HepG2 (cell line): Measurements from ENCODE around the gene STAC. TPM values are rescaled to one million over a fixed set of nuclear protein-coding genes. Genes with fewer than 3 reads are reported as not detected.

ENCODE experiments used
- ATAC-seq: fragments of 200-7000 bp; cut with Tn5 transposase; 3 replicates; pipeline ENCODE4 v1.9.1; 2020; ENCODE audit warnings: mild to moderate bottlenecking, moderate library complexity
- BruUV-seq: library from RNA; stranded (reverse); fragments of 400-500 nt; replicated peaks from 2 replicates; lab custom pipeline; 2021; lab: Mats Ljungman, UMichigan
- CTCF ChIA-PET: fragments of 300-600 bp; formaldehyde crosslinking; extraction: SDS; loops from one replicate; lab custom pipeline; 2021; ENCODE audit warnings: low total read pairs, inconsistent platforms, low intra/inter-chr PET ratio; lab: Yijun Ruan, JAX
- POLR2A ChIA-PET: fragments of 350-600 bp; sonication (Branson Sonifier 250); formaldehyde crosslinking; loops from one replicate; lab custom pipeline; 2020; ENCODE audit warnings: antibody characterized with exemption, inconsistent platforms; lab: Yijun Ruan, JAX
- DNase-seq: peaks from one replicate; pipeline ENCODE4 v3.0.0-alpha.2; 2015; ENCODE audit warnings: low spot score
- FAIRE-seq: peaks from 3 replicates; lab custom pipeline; 2011; peaks lifted over from hg19 to GRCh38; lab: Jason Lieb, UNC
- H2AFZ ChIP-seq: one replicate; pipeline ENCODE4 v1.6.1; 2011; ENCODE audit warnings: low read length, inconsistent platforms
- H3K27ac ChIP-seq: fragments of 300-600 bp; 3 replicates; pipeline ENCODE4 v1.8.0; 2011; ENCODE audit warnings: mixed run types, mild to moderate bottlenecking, mixed read lengths, low read length, inconsistent platforms; ENCODE audit not compliant: insufficient read depth; ENCODE audit errors: extremely low read length
- H3K27me3 ChIP-seq, 2 experiments: fragments of 200-600 bp in 1 of 2; 2 replicates in 1 of 2; 3 replicates in 1 of 2; pipeline versions ENCODE4 v1.6.0 to v1.8.0; 2011; ENCODE audit warnings: low read length in 2 of 2, mild to moderate bottlenecking in 2 of 2, moderate library complexity in 2 of 2, inconsistent platforms in 1 of 2; ENCODE audit not compliant: insufficient read depth in 2 of 2, control insufficient read depth in 1 of 2
- H3K36me3 ChIP-seq, 2 experiments: fragments of 200-600 bp in 1 of 2; replicated peaks in 1 of 2; 2 replicates in 1 of 2; 3 replicates in 1 of 2; pipeline versions ENCODE4 v1.5.1 to v1.8.0; 2011; ENCODE audit warnings: low read length in 2 of 2, inconsistent platforms in 1 of 2; ENCODE audit not compliant: insufficient read depth in 2 of 2, control insufficient read depth in 1 of 2
- H3K4me1 ChIP-seq: 2 replicates; pipeline ENCODE4 v1.5.1; 2012; ENCODE audit warnings: low read length, inconsistent platforms; ENCODE audit not compliant: insufficient read depth
- H3K4me2 ChIP-seq: 2 replicates; pipeline ENCODE4 v1.6.0; 2011; ENCODE audit warnings: low read depth, low read length, inconsistent platforms
- H3K4me3 ChIP-seq, 3 experiments: fragments of 200-600 bp in 1 of 3; sonication (generic), shearing (Covaris generic) in 1 of 3; replicated peaks in 1 of 3; 2 replicates each; pipeline ENCODE4 v1.5.1; 2011 to 2016; ENCODE audit warnings: low read length in 3 of 3, inconsistent platforms in 2 of 3, low read depth in 2 of 3, mild to moderate bottlenecking in 2 of 3, control low read depth in 1 of 3, mixed read lengths in 1 of 3; ENCODE audit not compliant: insufficient read depth in 1 of 3
- H3K79me2 ChIP-seq: one replicate; pipeline ENCODE4 v1.6.1; 2011; ENCODE audit warnings: low read length, inconsistent platforms; ENCODE audit not compliant: insufficient read depth
- H3K9ac ChIP-seq: 2 replicates; pipeline ENCODE4 v1.6.0; 2011; ENCODE audit warnings: mild to moderate bottlenecking, low read depth, low read length, inconsistent platforms; ENCODE audit not compliant: insufficient read depth
- H3K9me3 ChIP-seq: 2 replicates; pipeline ENCODE4 v1.5.1; 2012; ENCODE audit warnings: mild to moderate bottlenecking, low read length
- H4K20me1 ChIP-seq: 2 replicates; pipeline ENCODE4 v1.6.0; 2011; ENCODE audit warnings: inconsistent platforms, mild to moderate bottlenecking, low read length, moderate library complexity; ENCODE audit not compliant: insufficient read depth
- ATM ChIP-seq: fragments of 450-650 bp; IDR thresholded peaks from 2 replicates; pipeline ENCODE4 v1.7.1; 2017; ENCODE audit warnings: mild to moderate bottlenecking, borderline replicate concordance
- CBX2 ChIP-seq, 2 experiments: fragments of 200-600 bp in 1 of 2; sonication (generic); formaldehyde crosslinking in 1 of 2; IDR thresholded peaks; 2 replicates each; pipeline versions ENCODE4 v1.7.0 to v1.8.1; 2018 to 2022; ENCODE audit warnings: low read depth in 2 of 2, low read length in 1 of 2, mild to moderate bottlenecking in 1 of 2, missing genetic modification reagents in 1 of 2
- FOXM1 ChIP-seq: sonication (generic); formaldehyde crosslinking; IDR thresholded peaks from 2 replicates; pipeline ENCODE4 v1.5.0; 2020; ENCODE audit warnings: missing genetic modification reagents
- GFI1 ChIP-seq: sonication (generic); formaldehyde crosslinking; IDR thresholded peaks from 2 replicates; pipeline ENCODE4 v1.5.0; 2020; ENCODE audit warnings: missing genetic modification reagents, mild to moderate bottlenecking, borderline replicate concordance
- GLI4 ChIP-seq: sonication (generic); formaldehyde crosslinking; IDR thresholded peaks from 2 replicates; pipeline ENCODE4 v1.5.1; 2020; ENCODE audit warnings: missing genetic modification reagents, mild to moderate bottlenecking, moderate library complexity, borderline replicate concordance
- MYC ChIP-seq: sonication (generic); formaldehyde crosslinking; IDR thresholded peaks from 2 replicates; pipeline ENCODE4 v1.9.0; 2021; ENCODE audit warnings: missing genetic modification reagents, borderline replicate concordance
- NR2F1 ChIP-seq, 2 experiments: fragments of 450-650 bp in 1 of 2; formaldehyde crosslinking in 1 of 2; IDR thresholded peaks; 2 replicates each; pipeline versions ENCODE4 v1.5.0 to v1.6.1; 2016 to 2020; ENCODE audit warnings: mild to moderate bottlenecking in 1 of 2, missing compliant biosample characterization in 1 of 2, missing genetic modification reagents in 1 of 2, moderate library complexity in 1 of 2
- SAP130 ChIP-seq: IDR thresholded peaks from 2 replicates; pipeline ENCODE4 v1.6.1; 2016; ENCODE audit warnings: low read depth
- SRSF9 ChIP-seq: fragments of 200-400 bp; formaldehyde crosslinking; IDR thresholded peaks from 2 replicates; pipeline ENCODE4 v1.6.1; 2018; ENCODE audit warnings: borderline replicate concordance, mild to moderate bottlenecking, low read depth, low read length; ENCODE audit not compliant: insufficient read depth, poor library complexity, severe bottlenecking
- WIZ ChIP-seq: sonication (generic); formaldehyde crosslinking; IDR thresholded peaks from 2 replicates; pipeline ENCODE4 v1.5.1; 2020; ENCODE audit warnings: mild to moderate bottlenecking, missing genetic modification reagents
- ZNF142 ChIP-seq: sonication (generic); formaldehyde crosslinking; IDR thresholded peaks from 2 replicates; pipeline ENCODE4 v1.4.0; 2020; ENCODE audit warnings: missing genetic modification reagents
- ZNF343 ChIP-seq: sonication (generic); formaldehyde crosslinking; IDR thresholded peaks from 2 replicates; pipeline ENCODE4 v1.4.0; 2020; ENCODE audit warnings: mild to moderate bottlenecking, missing genetic modification reagents
- ZNF629 ChIP-seq: sonication (generic); formaldehyde crosslinking; conservative IDR thresholded peaks from 2 replicates; pipeline ENCODE4 v1.5.0; 2020; ENCODE audit warnings: missing genetic modification reagents
- ZNF839 ChIP-seq: sonication (generic); formaldehyde crosslinking; IDR thresholded peaks from 2 replicates; pipeline ENCODE4 v1.4.0; 2020; ENCODE audit warnings: missing genetic modification reagents, mild to moderate bottlenecking, borderline replicate concordance
- in situ Hi-C: cut with HindIII; loops from 2 replicates; pipeline ENCODE4 v1.10.0; 2017; ENCODE audit warnings: low pct_unique_long_range_greater_than_20kb; ENCODE audit not compliant: extremely low pct_ligation_motif_present
- intact Hi-C: fragments of 100-400 bp; cut with micrococcal nuclease; formaldehyde crosslinking; loops from one replicate; pipeline ENCODE4 v1.10.0; 2022; ENCODE audit not compliant: unreplicated experiment
- polyA plus RNA-seq, 8 experiments: library from polyadenylated mRNA; depleted of rRNA in 3 of 8; stranded (reverse) in 7 of 8; unstranded in 1 of 8; fragments of >200 nt; fragmentation: Illumina TruSeq in 4 of 8; extraction: Trizol in 4 of 8; gene quantifications; 2 replicates each; pipeline versions ENCODE4 v1.2.1 to v1.2.3, GENCODE V29; 2011 to 2016; ENCODE audit warnings: low read depth in 4 of 8, missing spikeins in 1 of 8, mixed read lengths in 1 of 8; ENCODE audit not compliant: insufficient read depth in 1 of 8
- total RNA-seq, 5 experiments: library from RNA; depleted of rRNA; stranded (reverse); fragments of >200 nt; fragmentation: Illumina TruSeq; extraction: Trizol; gene quantifications; 2 replicates each; pipeline ENCODE4 v1.2.3, GENCODE V29; 2016; ENCODE audit warnings: low read depth in 1 of 5
- TF ChIP-seq, protein P1 (sequence below): sonication (generic); formaldehyde crosslinking; conservative IDR thresholded peaks from 2 replicates; pipeline ENCODE4 v1.4.0; 2020; ENCODE audit warnings: mild to moderate bottlenecking, missing genetic modification reagents, moderate library complexity

The STAC gene
- total and polyA plus RNA-seq, 2 of the 13 experiments (the other 11 are each of a cell fraction or from before 2014, with no cell fraction given), result not detected

GRCh38 chr3:36373084-36373483 is 7.2 kb upstream of the STAC start:
- ChIA-PET POLR2A (no interaction called here), CTCF (no interaction called here)
- TF ChIP-seq GLI4 (CRISPR knock-in tag) (no peak), WIZ (CRISPR knock-in tag) (no peak), ZNF142 (CRISPR knock-in tag) (no peak), CBX2 (IDR thresholded peaks at IDR 0.05; ENCODE audit: low read depth, low read length) (no peak), CBX2 (CRISPR knock-in tag; IDR thresholded peaks at IDR 0.05; ENCODE audit: low read depth) (no peak), NR2F1 (CRISPR knock-in tag; IDR thresholded peaks at IDR 0.05) (no peak), MYC (CRISPR knock-in tag) (no peak), GFI1 (CRISPR knock-in tag) (no peak), FOXM1 (CRISPR knock-in tag) (no peak), SAP130 (CRISPR knock-in tag) (no peak), ZNF839 (CRISPR knock-in tag) (no peak), ZNF629 (CRISPR knock-in tag) (no peak), SRSF9 (no peak), ZNF343 (CRISPR knock-in tag) (no peak), ATM (no peak)
- TF ChIP-seq, protein P1, sequence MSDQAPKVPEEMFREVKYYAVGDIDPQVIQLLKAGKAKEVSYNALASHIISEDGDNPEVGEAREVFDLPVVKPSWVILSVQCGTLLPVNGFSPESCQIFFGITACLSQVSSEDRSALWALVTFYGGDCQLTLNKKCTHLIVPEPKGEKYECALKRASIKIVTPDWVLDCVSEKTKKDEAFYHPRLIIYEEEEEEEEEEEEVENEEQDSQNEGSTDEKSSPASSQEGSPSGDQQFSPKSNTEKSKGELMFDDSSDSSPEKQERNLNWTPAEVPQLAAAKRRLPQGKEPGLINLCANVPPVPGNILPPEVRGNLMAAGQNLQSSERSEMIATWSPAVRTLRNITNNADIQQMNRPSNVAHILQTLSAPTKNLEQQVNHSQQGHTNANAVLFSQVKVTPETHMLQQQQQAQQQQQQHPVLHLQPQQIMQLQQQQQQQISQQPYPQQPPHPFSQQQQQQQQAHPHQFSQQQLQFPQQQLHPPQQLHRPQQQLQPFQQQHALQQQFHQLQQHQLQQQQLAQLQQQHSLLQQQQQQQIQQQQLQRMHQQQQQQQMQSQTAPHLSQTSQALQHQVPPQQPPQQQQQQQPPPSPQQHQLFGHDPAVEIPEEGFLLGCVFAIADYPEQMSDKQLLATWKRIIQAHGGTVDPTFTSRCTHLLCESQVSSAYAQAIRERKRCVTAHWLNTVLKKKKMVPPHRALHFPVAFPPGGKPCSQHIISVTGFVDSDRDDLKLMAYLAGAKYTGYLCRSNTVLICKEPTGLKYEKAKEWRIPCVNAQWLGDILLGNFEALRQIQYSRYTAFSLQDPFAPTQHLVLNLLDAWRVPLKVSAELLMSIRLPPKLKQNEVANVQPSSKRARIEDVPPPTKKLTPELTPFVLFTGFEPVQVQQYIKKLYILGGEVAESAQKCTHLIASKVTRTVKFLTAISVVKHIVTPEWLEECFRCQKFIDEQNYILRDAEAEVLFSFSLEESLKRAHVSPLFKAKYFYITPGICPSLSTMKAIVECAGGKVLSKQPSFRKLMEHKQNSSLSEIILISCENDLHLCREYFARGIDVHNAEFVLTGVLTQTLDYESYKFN (CRISPR knock-in tag), result no peak
- no TSS peak for BruUV-seq
- no peaks in the 10 kb centered on the region; a peak in 1 of 5 replicates for H3K27me3 ChIP-seq
- H4K20me1 ChIP-seq, result no peaks in the 10 kb centered on the region
- no peak overlapping the region for H3K27ac ChIP-seq
- no peak overlapping the region for H2AFZ ChIP-seq
- in situ Hi-C loops (no loop called here), intact Hi-C loops (no loop called here)
- ATAC-seq (no peak), DNase-seq (no peak), FAIRE-seq (no peak)
- no peaks in the 10 kb centered on the region for H3K9me3 ChIP-seq
- no peaks in the 10 kb centered on the region for H3K36me3 ChIP-seq
- H3K4me2 ChIP-seq, result no peak overlapping the region
- no peaks in the 10 kb centered on the region for H3K4me1 ChIP-seq
- H3K79me2 ChIP-seq, result no peaks in the 10 kb centered on the region
- H3K9ac ChIP-seq, result no peak overlapping the region
- no peak overlapping the region for H3K4me3 ChIP-seq
